ENCODE results near the gene SYTL1.

Gene SYTL1, protein sequence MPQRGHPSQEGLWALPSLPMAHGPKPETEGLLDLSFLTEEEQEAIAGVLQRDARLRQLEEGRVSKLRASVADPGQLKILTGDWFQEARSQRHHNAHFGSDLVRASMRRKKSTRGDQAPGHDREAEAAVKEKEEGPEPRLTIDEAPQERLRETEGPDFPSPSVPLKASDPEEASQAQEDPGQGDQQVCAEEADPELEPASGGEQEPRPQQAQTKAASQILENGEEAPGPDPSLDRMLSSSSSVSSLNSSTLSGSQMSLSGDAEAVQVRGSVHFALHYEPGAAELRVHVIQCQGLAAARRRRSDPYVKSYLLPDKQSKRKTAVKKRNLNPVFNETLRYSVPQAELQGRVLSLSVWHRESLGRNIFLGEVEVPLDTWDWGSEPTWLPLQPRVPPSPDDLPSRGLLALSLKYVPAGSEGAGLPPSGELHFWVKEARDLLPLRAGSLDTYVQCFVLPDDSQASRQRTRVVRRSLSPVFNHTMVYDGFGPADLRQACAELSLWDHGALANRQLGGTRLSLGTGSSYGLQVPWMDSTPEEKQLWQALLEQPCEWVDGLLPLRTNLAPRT

DNA sequence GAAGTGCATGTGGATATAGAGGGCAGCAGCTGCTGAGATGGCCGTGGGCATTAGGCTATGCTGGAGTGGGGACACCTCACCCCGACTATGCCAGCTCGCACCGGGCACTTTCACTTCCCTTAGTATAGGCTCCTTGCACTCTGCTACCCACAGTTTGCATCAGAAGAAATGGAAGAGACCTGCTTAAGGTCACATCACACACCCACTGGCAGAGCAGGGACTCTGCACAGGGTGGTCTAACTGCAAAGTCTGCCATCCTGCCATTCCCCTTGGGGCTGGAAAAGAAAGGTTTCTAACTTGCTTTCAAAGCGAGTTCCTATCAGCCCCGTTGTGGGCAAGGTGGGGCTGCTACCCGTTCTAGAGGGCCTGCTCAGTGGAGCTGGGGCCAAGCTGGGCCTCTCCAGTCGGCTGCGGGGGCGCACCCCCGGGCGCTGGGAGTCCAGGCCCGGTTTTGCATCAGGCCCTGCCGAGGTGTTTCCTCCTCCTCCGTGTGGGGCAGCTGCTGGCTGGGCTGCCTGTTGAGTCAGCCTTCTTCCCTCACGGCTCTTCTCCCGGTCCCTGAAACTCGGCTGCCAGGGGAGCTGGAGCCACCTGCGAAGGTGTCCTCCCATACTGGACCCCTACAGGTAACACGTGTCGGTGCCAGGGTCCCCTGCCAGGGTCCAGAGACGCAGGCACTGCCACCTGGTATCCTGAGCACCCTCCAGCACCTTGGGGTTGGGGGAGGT is at the start of gene SYTL1:
TSS of gene SYTL1 (plus strand) at position 498 of the 728 bp plus-strand sequence. CDS start 3,313 bp downstream, outside the sequence.
- DNase-seq: peak; percentile 45 to 72

DNA sequence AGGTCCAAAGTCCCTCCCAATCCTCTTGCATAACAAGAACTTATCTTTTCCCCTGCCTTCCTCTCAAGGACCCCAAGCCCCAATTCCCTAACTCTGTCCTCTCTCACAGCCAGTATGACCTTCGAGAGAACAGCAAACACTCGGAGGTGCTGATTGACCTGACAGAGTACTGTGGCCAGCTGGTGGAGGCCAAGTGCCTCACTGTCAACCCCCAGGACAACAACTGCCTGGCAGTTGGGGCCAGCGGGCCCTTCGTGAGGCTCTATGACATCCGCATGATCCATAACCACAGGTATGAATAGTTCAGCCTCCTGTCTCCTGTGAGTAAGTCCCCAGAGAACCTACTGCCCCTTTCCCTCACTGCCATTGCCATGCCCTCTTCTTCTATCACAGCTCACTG is 49.7 kb upstream of the SYTL1 start:
- DNase-seq: no peak

DNA sequence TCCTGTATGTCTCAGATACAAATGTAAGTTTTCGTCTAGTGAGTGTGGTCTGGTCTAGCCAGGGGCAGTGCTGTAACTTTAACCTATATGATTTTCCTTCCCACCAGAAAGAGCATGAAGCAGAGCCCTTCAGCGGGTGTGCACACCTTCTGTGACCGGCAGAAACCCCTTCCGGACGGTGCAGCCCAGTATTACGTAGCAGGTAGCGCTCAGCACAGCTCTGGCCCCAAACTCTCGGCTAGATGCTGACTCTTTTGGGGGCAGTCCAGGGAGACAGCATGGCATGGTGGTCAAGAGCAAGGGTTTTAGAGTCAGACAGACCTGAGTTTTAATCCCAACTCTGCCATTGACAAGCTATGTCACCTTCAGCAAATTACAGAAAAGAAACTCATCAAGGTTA is 47.9 kb upstream of the SYTL1 start:
- no peak for DNase-seq

DNA sequence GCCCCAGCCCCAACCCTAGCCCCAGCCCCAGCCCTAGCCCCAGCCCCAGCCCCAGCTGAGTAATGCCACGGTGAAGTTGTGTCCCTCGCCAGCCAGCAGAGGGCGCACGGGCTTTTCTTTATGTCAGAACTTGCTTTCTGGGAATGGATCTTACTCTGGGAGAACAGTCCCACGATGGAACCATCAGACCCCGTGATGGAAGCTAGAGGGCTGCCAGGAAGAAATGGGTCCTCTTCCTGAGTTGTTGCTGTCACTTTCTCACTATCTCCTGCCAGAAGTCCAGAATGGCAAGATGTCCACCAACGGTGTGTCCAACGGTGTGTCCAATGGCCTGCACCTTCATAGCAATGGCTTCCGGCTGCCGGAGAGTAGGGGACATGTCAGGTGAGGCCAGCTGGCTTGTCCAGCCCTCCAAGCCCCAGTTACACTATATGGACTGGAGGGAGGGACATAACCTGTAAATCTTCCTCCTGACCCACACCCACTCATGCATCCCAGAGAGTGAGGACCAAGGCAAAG is 45.0 kb upstream of the SYTL1 start:
- peak in 1 of 2 experiments; percentile 34 for DNase-seq

DNA sequence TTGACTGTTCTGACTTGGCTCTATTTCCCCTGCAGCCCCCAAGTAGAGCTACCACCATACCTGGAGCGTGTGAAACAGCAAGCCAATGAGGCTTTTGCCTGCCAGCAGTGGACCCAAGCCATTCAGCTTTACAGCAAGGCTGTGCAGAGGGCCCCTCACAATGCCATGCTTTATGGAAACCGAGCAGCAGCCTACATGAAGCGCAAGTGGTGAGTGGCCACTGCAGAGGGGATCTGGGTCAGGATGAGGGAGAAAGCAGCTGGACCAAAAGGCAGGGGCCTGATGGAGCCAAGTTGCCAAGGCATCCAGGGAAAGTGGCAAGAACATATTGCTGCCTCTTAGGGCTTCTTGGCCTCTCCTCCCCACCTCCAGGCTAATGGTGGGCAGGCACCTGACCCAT is 43.9 kb upstream of the SYTL1 start:
- DNase-seq: no peak

DNA sequence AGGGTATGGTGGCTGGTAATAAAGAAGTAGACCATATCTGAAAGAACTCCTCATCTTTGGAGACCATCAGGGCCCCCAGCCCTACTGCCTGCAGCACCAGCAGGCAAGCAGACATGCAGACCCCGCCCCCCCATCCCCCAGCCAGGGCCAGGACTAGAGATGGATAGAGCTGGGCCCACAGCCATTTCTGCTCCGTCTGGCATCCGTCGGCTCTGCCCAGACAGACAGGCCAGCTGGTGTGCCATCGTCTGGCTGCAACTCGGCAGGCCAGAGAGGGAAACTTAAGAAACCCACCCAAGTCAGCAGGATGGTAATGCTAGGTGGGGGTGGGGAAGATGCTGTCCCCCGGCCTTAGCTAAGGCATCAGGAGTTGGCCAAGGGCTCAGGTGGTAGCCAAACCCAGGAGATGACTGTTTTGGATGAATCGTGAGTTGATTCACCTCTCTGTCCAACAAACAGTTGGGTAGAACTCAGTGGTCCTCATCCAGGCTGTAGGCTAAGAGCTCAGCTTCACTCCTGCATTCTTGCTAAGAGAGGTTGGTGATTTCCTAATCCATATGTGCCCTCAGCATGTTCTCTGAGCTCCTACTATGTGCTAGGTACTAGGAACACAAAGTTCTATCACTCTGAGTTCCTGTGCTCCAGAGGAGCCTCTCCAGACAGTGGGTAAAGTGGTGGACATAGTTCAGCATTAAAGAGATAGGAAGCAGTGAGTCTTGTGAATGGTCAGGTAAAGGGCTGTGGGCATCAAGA is 43.0 kb upstream of the SYTL1 start:
- no peak for DNase-seq

DNA sequence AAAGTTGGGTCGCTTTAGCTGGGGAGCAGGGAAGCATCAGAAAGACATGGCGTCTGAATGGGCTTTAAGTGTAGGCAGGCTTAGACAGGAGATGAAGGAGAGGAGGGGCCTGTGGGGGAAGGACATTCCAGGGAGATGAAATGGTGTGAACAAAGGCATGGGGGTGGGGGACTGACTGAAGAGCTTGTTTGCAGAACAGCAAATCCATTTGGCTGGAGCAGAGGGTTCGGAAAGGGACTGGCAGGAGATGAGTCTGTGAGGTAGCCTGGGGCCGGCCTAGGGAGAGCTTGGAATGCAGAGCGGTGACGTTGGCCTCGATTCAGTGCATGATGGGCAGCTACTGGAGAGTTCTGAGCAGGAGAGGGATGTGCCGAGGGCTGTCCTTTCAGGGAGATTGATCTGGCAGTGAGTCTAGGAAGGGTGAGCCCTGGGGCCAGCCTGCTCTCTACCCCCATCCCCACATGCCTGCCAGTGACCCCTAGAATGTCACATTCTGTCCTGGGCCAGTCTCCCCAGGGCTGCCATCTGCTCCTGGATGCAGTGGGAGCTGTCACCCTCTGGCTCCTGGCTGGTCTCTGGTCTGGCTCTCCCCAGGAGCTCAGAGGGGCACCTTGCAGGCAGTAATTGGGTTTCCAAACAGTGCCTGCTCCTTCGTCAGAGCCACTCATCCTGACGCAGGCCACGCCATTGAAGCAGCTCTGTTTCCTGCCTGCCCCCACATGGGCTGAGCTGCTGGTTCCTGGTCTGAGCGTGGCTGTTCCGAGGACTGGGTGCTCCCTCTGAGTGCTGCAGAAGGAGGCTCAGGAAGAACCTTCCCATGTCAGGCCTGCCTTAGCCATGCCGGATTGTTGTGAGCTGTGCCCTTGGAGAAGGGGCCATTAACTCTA is 42.2 kb upstream of the SYTL1 start:
- DNase-seq: peak in 1 of 2 experiments; percentile 28

DNA sequence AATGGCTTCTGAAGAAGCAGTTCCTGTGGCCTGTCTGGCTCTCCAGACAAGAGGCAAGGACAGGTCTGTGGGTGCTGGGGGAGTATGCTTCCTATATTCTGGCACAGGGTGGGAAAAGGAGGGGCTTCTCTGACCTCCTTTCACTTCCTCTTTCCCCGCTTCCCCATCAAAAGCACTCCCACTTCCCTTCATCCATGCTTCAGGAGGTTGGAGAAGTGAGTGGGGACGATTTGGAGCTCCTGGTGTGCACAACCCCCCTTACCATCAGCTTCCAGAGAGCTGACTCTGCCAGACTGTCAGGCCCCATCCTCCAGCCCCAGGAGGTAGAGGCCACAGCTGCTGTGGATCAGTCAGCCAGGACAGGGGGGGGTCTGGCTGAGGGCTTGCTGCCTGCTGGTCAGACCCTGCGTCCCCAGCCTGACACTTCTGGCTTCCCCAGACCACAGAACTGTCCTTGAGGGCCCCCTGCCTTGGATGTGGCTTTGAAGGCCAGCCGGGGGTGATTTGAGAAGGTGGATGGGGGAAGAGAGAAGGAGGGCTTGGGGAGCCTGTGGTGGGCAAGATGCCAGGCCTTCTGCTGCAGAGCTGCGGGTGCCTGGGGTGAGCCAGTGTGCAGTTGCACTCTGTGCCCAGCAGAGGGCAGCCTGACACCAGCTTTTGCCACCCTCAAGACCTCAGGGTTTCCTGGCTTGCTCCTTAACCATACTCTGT is 41.3 kb upstream of the SYTL1 start:
- DNase-seq: peak; percentile 70 to 73

DNA sequence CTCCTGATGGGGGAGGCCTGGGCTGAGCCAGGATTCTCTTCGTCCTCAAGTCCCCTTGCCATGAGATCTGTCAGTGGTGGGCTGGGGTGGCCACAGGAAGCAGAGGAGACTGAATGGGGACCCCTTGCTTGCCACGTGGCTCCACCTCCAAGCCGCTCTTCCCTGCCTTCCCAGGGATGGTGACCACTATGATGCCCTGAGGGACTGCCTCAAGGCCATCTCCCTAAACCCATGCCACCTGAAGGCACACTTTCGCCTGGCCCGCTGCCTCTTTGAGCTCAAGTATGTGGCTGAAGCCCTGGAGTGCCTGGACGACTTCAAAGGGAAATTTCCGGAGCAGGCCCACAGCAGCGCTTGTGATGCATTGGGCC is 40.8 kb upstream of the SYTL1 start:
- peak in 1 of 2 experiments; percentile 39 for DNase-seq

DNA sequence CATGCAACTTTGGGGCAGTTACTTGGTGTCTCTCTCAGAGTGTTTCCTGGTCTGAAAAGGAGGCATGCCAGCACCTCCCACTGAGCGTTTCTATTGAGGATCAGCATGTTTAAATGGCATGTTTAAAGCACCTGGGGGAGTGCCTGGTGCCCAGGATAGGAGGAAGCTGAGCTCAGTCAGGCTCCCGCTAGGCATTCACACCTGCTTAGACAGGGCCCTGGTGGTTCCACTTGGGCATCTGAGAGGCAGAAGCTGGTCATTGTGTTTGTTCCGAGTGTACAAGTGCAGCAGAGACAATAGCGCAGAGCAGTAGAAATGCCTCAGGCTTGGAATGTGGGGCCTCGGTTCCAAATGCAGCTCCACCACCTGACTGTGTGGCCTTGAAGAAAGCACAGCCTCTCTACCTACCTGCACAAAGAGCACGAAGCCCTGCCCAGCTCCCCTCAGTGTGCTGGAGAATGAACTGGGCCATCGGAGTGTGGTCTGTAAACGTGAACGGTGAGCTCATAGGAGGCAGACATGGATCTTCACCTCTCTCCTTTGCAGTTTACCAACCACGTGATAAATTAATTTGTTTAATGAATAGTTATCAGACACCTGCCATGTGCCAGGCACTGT is 40.1 kb upstream of the SYTL1 start:
- DNase-seq: peak; percentile 30 to 40

DNA sequence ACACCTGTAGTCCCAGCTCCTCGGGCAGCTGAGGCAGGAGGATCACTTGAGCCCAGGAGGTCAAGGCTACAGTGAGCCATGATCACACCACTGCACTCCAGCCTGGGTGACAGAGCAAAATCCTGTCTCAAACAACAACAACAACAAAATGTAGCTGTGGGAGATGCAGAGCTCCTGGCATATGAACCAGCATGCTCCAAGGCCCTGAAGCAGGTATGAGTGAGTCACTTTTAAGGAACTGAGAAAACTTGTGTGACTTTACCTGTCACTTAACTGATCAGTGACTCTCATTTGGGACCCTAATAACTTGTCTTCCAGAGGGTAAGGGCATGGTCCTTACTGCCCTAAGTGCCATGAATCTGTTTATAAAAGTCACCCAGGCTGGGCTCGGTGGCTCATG is 39.2 kb upstream of the SYTL1 start:
- no peak for DNase-seq

DNA sequence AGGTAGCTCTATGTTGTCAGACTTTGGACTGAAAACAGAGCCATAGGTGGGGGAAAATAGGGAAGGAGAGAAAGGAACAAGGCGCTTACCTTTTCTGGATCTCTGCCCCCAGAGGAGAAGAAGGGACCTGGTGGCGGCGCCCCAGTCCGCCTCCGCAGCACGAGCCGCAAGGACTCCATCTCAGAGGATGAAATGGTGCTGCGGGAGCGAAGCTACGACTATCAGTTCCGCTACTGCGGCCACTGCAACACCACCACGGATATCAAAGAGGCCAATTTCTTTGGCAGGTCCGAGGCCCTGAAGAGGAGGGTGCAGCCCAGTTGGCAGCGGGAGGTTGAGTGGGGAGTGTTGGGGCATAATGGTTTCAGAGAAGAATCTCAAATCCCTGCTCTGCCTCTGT is 38.3 kb upstream of the SYTL1 start:
- DNase-seq: no peak

DNA sequence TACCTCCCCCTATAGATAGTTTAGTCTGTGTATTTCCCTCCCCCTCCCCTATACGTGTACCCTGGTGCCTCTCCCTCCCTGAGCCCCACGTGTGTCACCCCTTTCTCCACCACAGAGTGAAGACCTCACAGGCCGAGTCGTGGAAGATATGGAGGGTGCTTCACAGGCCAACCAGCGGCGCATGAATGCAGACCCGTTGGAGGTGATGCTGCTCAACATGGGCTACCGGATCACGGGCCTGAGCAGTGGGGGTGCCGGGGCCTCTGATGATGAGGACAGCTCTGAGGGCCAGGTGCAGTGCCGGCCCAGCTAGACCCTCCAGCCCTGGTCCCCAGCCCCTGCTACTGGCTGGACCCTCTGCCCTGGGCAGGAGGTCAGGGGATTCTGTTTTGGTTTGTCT is 35.8 kb upstream of the SYTL1 start:
- DNase-seq: no peak

DNA sequence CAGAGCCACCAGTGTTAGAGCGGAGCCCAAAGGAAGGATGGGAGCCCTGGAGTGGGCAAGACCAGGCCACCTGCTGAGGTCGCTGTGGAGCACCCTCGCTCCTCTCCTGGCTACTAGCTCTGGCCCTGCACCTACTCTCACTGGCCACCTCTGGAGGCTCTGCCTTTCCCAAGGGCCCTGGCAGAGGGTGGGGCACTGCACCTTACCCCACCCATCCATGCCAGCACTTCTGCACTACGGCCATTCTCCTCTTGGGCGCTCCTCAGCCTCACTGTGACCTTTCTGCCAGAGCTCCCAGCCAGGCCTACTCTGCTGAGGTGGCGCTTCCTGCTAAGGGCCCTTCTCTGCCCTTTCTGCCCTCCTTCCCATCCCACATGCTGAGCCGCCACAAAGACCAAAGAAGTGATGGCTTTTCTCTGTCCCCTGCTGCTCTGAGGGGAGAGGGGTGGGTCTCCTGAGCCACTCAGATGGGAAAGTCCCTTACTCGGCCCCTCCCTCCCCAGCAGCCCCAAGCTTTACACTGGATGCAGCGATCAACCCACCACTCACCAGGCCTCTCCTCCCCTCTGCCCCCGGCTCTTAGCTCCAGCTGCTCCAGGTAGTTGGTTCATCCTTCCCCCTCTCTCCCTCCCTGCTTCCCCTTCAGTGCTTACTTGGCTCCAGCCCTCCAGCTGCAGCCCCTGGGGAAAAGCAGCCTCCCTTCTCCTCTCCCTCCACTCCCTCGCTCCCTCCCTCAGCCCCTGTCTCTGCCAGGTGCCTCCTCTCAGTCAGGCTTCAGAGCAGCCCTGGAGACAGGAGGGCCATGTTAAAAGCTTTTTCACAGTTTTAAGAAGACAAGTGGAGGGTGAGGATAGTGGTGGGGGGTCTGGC is 34.7 kb upstream of the SYTL1 start:
- peak; percentile 97 to 98 for DNase-seq

DNA sequence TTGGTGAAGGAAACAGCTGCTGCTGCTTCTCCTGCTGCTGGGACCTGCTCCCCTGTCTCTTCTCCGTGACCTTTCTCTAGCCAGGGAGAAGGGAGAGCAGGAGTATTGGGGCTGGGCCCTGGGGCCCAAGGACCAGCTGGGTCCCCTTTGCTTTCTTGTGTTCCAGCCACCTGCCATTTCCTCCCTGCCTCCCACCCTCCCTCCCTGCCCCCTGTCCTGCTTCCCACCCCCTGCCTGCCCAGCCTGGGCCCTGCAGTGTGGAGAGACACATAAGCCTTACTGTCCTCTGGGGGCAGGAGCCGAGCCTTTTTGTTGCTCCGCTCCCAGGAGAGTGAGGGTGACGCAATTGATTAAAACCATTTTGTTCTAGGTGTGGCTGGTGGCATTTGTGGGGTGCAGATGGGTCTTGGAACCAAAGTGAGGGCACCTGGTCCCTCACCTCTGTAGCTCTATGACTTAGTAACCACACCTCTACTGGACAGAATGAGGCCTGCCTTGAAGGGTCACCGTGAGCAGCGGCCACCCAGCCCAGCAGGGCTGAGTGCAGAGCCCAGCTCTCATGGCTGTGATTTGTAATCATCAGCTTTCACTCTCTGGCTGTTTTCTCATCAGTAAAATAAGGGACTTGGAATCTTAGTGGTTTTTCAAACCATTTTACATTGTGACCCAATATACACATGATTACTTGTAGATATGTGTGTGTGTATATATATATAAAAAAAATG is 33.8 kb upstream of the SYTL1 start:
- DNase-seq: peak; percentile 30 to 35

DNA sequence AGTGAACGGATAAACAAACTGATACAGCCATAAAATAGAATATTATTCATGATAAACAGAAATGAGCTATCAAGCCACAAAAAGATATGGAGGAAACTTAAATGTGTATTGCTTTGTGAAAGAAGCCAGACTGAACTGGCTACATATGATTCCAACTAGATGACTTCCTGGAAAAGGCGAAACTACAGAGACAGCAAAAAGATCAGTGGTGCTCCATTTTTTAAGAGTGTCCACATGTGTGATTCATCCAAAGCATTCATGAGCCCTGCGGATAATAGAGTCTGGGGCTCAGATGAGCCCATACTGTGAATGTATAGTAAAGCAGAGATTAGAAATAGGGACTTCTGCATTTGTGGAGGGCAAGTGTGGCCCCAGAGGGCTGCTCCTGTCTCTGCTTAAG is 27.7 kb upstream of the SYTL1 start:
- DNase-seq: no peak

DNA sequence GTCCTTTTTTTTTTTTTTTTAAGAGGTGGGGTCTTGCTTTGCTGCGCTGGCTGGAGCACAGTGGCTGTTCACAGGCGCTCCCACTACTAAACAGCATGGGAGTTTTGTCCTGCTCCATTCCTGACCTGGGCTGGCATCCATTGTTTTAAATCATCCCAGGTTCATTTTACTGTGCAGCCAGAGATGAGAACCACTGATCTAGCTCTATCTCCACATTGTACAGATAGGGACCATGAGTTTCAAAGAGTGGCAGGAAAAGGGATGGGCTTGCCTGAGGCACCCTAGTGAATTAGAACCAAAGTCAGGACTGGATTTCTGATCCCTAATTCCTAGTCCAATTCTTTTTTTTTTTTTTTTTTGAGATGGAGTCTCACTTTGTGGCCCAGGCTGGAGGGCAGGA is 27.1 kb upstream of the SYTL1 start:
- no peak for DNase-seq

DNA sequence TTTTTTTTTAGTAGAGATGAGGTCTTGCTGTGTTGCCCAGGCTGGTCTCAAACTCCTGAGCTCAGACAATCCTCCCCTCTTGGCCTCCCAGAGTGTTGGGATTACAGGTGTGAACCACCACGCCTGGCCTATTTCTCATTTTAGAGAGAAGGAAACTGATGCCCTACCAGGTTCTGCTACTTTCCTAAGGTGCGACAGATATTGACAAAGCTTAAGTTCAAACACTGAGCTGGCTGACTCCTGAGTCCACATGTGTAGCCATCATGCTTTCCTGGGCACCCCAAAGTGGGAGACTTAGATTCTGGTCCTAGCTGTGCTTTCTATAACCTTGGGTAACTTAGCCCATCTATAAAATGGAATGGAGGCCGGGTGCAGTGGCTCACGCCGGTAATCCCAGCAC is 25.0 kb upstream of the SYTL1 start:
- DNase-seq: no peak

DNA sequence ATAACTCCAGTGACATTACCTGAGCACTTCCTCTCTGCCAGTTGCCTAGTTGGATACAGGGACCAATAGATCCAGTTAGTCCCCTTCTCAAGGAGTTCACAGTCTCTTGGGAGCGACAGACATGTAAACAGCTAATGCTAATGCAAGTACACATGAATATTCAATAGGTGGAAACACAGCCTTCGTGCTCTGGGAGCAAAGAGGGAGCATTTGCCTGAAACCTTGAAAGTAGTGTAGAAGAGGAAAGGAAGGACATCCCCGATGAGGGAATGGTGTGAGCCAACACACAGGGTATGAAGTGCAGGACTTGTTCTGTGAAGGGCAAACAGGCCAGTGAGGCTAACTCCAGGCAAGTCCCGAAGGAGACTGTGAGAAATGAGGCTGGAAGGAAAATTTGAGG is 23.7 kb upstream of the SYTL1 start:
- DNase-seq: no peak
